Uterus (tissue), 4 donors: Measurements from ENCODE around the gene FYN. TPM values are rescaled to one million over a fixed set of nuclear protein-coding genes. Genes with fewer than 3 reads are reported as not detected.

ENCODE experiments used
- DNase-seq, 2 donors: peaks; one replicate each; pipeline ENCODE4 v3.0.0-alpha.2; 2019 to 2020
- H3K27ac ChIP-seq, 2 donors: fragments of 200-600 bp; sonication (generic); 1 replicate in 1 of 2; 2 replicates in 1 of 2; pipeline ENCODE4 v1.5.1; 2016 to 2018
- H3K27me3 ChIP-seq, 2 donors: fragments of 200-600 bp; sonication (generic); one replicate each; pipeline ENCODE4 v1.5.1; 2018 to 2019; ENCODE audit warnings: control low read depth in 1 of 2
- H3K36me3 ChIP-seq, 2 donors: fragments of 200-600 bp; sonication (generic); one replicate each; pipeline ENCODE4 v1.5.1; 2019; ENCODE audit warnings: control low read depth in 1 of 2
- H3K4me1 ChIP-seq, 2 donors: fragments of 200-600 bp; sonication (generic); one replicate each; pipeline ENCODE4 v1.5.1; 2018 to 2019; ENCODE audit warnings: control low read depth in 1 of 2
- H3K4me3 ChIP-seq, 2 donors: fragments of 200-600 bp; sonication (generic); 1 replicate in 1 of 2; 2 replicates in 1 of 2; pipeline ENCODE4 v1.5.1; 2018 to 2019; ENCODE audit warnings: mild to moderate bottlenecking in 1 of 2
- H3K9me3 ChIP-seq, 2 donors: fragments of 200-600 bp; sonication (generic); one replicate each; pipeline ENCODE4 v1.5.1; 2019; ENCODE audit warnings: control low read depth in 1 of 2
- CTCF ChIP-seq, 4 experiments: fragments of 200-600 bp in 2 of 4; fragments of 450-650 bp in 2 of 4; sonication (generic) in 2 of 4; IDR thresholded peaks; one replicate each; pipeline ENCODE4 v1.5.1; 2016 to 2019; ENCODE audit warnings: antibody characterized with exemption in 4 of 4, mild to moderate bottlenecking in 2 of 4, moderate library complexity in 1 of 4
- POLR2A ChIP-seq, 2 donors: fragments of 450-650 bp; IDR thresholded peaks; one replicate each; pipeline ENCODE4 v1.6.1; 2016; ENCODE audit warnings: antibody characterized with exemption in 2 of 2, mild to moderate bottlenecking in 1 of 2, moderate library complexity in 1 of 2
- intact Hi-C: fragments of 100-400 bp; cut with DNase I; formaldehyde crosslinking; loops from one replicate; pipeline ENCODE4 v1.15.1; 2023; ENCODE audit warnings: low total_unique reads
- total RNA-seq, 4 donors: library from RNA; depleted of rRNA in 3 of 4; stranded (reverse); fragments of >200 nt in 3 of 4; gene quantifications; one replicate each; pipeline versions ENCODE4 v1.1.0 to v1.2.4, GENCODE V29; 2014 to 2023
- donor health status: DM: yes; HTN: yes; CAD: no.

The FYN gene
- total RNA-seq, 4 donors from 2014 or later = 50.7 to 208 (median 135) TPM

- DNase-seq = no peak
- Histone ChIP-seq H3K4me1 (peaks cover 3 to 7% of the 10 kb centered on the region in 2 donors), H3K27me3 (no peaks in the 10 kb centered on the region), H3K36me3 (no peaks in the 10 kb centered on the region), H3K4me3 (no peak overlapping the region), H3K27ac (peak overlapping the region in 1 of 2 donors; percentile 50), H3K9me3 (no peaks in the 10 kb centered on the region)
- intact Hi-C loops = no loop called here
- TF ChIP-seq CTCF (IDR thresholded peaks at IDR 0.05) = no peak
- TF ChIP-seq POLR2A (IDR thresholded peaks at IDR 0.05) = no peak
Observed at GRCh38 chr6:111722179-111722731, 151.0 kb downstream of the FYN start.

GRCh38 chr6:111721753-111722154 is 151.5 kb downstream of the FYN start:
- H3K36me3 ChIP-seq = no peaks in the 10 kb centered on the region
- H3K9me3 ChIP-seq = no peaks in the 10 kb centered on the region
- no peaks in the 10 kb centered on the region for H3K27me3 ChIP-seq
- DNase-seq = no peak
- TF ChIP-seq CTCF (IDR thresholded peaks at IDR 0.05) = peak in 2 of 4 experiments; percentile 24 to 39
- no peak for TF ChIP-seq POLR2A (IDR thresholded peaks at IDR 0.05)
- peaks cover 3 to 7% of the 10 kb centered on the region in 2 donors for H3K4me1 ChIP-seq
- no peak overlapping the region for H3K4me3 ChIP-seq
- intact Hi-C loops = no loop called here
- peak overlapping the region; percentile 24 to 50 for H3K27ac ChIP-seq

GRCh38 chr6:111720931-111721496 is 152.2 kb downstream of the FYN start:
- Histone ChIP-seq H3K36me3 (no peaks in the 10 kb centered on the region), H3K4me1 (peaks cover 3 to 7% of the 10 kb centered on the region in 2 donors), H3K9me3 (no peaks in the 10 kb centered on the region), H3K4me3 (no peak overlapping the region), H3K27me3 (no peaks in the 10 kb centered on the region), H3K27ac (peak overlapping the region in 1 of 2 donors; percentile 23)
- DNase-seq = no peak
- intact Hi-C loops = no loop called here
- TF ChIP-seq CTCF (IDR thresholded peaks at IDR 0.05) = no peak
- TF ChIP-seq POLR2A (IDR thresholded peaks at IDR 0.05) = no peak

- H3K9me3 ChIP-seq = no peaks in the 10 kb centered on the region
- DNase-seq = no peak
- H3K4me3 ChIP-seq = no peak overlapping the region
- intact Hi-C loops = loop anchor here (10.0 kb wide), 1 partner anchor 156 kb away; the partner anchor contains the start of gene FYN
- TF ChIP-seq POLR2A (IDR thresholded peaks at IDR 0.05) (no peak), CTCF (IDR thresholded peaks at IDR 0.05) (no peak)
- H3K27ac ChIP-seq = no peak overlapping the region
- no peaks in the 10 kb centered on the region for H3K36me3 ChIP-seq
- peaks cover 3 to 7% of the 10 kb centered on the region in 2 donors for H3K4me1 ChIP-seq
- no peaks in the 10 kb centered on the region for H3K27me3 ChIP-seq
Observed at GRCh38 chr6:111718990-111719389, 154.3 kb downstream of the FYN start.

- intact Hi-C loops = loop anchor here (10.0 kb wide), 1 partner anchor 156 kb away; the partner anchor contains the start of gene FYN
- Histone ChIP-seq H3K27ac (no peak overlapping the region), H3K4me1 (peaks cover 3 to 7% of the 10 kb centered on the region in 2 donors), H3K9me3 (no peaks in the 10 kb centered on the region), H3K36me3 (no peaks in the 10 kb centered on the region), H3K4me3 (no peak overlapping the region), H3K27me3 (no peaks in the 10 kb centered on the region)
- no peak for TF ChIP-seq POLR2A (IDR thresholded peaks at IDR 0.05)
- TF ChIP-seq CTCF (IDR thresholded peaks at IDR 0.05) = no peak
- no peak for DNase-seq
Observed at GRCh38 chr6:111718326-111718725, 154.9 kb downstream of the FYN start.
